Measurements from ENCODE around the gene ATG13.

Gene ATG13

DNA sequence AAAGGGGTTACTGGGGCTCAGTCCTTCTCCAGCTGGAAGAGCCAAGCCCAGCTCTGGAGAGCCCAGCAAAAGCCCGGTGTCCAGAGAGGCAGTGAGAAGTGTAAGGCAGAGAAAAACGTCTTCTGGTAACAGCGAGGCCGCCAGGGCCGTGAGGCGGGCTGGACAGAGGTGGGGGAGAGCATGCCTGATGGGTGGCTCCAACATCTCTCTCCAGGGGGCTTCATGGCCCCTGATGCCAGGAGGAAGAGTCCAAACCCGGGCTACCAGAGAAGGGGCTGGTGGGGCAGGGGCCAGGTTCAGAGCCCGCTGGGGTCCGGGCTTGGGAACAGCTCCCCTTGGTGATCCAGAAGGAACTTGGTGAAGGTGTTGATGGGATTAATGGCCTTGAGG is 61.4 kb downstream of the ATG13 start:
- Histone ChIP-seq H3K4me3 (ENCODE audit: low read length) (no peak overlapping the region), H3K4me1 (ENCODE audit: control insufficient read depth, low read length) (peaks cover 32% of the 10 kb centered on the region), H3K4me2 (ENCODE audit: low read length) (no peak overlapping the region), H3K9me2 (replicated peaks; ENCODE audit: control insufficient read depth, low read length) (no peaks in the 10 kb centered on the region), H3K9me3 (ENCODE audit: control insufficient read depth, insufficient read depth, low read length) (no peaks in the 10 kb centered on the region), H3K27ac (ENCODE audit: low read depth, low read length) (no peak overlapping the region), H3K79me2 (ENCODE audit: control insufficient read depth, low read length) (no peaks in the 10 kb centered on the region), H3K27me3 (ENCODE audit: control insufficient read depth, low read length) (no peaks in the 10 kb centered on the region), H3F3A (ENCODE audit: control insufficient read depth, insufficient read depth) (no peaks in the 10 kb centered on the region), H3K36me3 (ENCODE audit: control insufficient read depth, low read length) (peaks cover 39% of the 10 kb centered on the region), H4K20me1 (ENCODE audit: control insufficient read depth, insufficient read depth, low read depth, low read length) (no peaks in the 10 kb centered on the region)
- no peak for TF ChIP-seq CTCF (IDR thresholded peaks at IDR 0.05; ENCODE audit: low read depth, low read length, poor library complexity, severe bottlenecking)

DNA sequence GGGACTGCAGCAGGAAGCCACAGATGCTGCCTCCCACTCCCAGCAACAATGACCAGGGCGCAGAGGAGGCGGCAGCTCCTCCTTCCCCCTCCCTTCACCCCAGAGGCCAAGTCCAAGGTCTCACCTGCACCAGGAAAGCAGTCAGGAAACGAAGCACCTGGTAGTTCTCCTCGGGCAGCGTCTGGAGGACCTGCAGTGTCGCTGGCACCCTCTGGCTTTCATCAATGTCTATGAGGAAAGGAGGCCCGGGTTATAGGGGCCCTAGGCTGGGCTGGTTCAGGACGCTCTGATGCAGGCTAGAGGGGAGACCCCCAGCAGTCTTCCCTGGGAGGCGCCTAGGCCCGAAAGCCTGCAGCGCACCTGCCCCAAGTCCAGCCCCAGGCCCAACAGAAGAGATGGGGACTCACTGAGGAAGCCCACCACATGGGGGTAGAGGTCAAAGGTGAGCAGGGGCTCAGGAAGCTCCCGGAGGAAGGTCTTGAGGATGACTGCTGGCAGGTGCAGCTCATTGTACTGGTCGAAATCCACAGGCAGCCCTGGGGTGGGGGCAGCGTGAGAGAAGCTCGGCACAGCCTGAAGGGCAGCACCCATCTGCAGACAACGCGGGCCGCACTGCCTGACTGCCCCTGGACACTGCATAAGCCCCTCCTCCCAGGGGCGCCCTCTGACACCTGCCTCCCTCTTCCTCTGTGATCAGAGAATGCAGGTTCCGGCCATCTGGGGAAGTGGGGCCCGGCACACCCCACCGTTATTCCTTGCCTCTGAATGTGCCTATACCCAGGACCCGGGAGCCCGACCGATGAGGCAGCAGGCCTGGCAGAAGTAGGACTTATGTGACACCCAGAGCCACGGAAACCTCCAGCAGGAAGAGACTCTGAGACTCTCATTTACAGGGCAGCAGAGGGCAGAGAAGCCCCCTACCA is 62.1 kb downstream of the ATG13 start:
- no peak overlapping the region for H3K4me3 ChIP-seq (ENCODE audit: low read length)
- H3K9me3 ChIP-seq (ENCODE audit: control insufficient read depth, insufficient read depth, low read length), result no peaks in the 10 kb centered on the region
- no peak for TF ChIP-seq CTCF (IDR thresholded peaks at IDR 0.05; ENCODE audit: low read depth, low read length, poor library complexity, severe bottlenecking)
- TF ChIP-seq EZH2phosphoT487 (IDR thresholded peaks at IDR 0.05; ENCODE audit: borderline replicate concordance, low read length), result no peak
- no peaks in the 10 kb centered on the region for H3F3A ChIP-seq (ENCODE audit: control insufficient read depth, insufficient read depth)
- H3K4me2 ChIP-seq (ENCODE audit: low read length), result no peak overlapping the region
- peaks cover 37% of the 10 kb centered on the region for H3K36me3 ChIP-seq (ENCODE audit: control insufficient read depth, low read length)
- no peaks in the 10 kb centered on the region for H3K9me2 ChIP-seq (replicated peaks; ENCODE audit: control insufficient read depth, low read length)
- no peaks in the 10 kb centered on the region for H4K20me1 ChIP-seq (ENCODE audit: control insufficient read depth, insufficient read depth, low read depth, low read length)
- peaks cover 25% of the 10 kb centered on the region for H3K4me1 ChIP-seq (ENCODE audit: control insufficient read depth, low read length)
- no peaks in the 10 kb centered on the region for H3K79me2 ChIP-seq (ENCODE audit: control insufficient read depth, low read length)
- H3K27ac ChIP-seq (ENCODE audit: low read depth, low read length), result no peak overlapping the region
- no peaks in the 10 kb centered on the region for H3K27me3 ChIP-seq (ENCODE audit: control insufficient read depth, low read length)

GRCh38 chr11:46680164-46680760 is 62.9 kb downstream of the ATG13 start:
- no peak for TF ChIP-seq EZH2phosphoT487 (IDR thresholded peaks at IDR 0.05; ENCODE audit: borderline replicate concordance, low read length)
- no peak for TF ChIP-seq CTCF (IDR thresholded peaks at IDR 0.05; ENCODE audit: low read depth, low read length, poor library complexity, severe bottlenecking)
- H3K27ac ChIP-seq (ENCODE audit: low read depth, low read length), result no peak overlapping the region
- no peak overlapping the region for H3K4me3 ChIP-seq (ENCODE audit: low read length)
- H3K36me3 ChIP-seq (ENCODE audit: control insufficient read depth, low read length), result peaks cover 37% of the 10 kb centered on the region
- H3K79me2 ChIP-seq (ENCODE audit: control insufficient read depth, low read length), result no peaks in the 10 kb centered on the region
- no peaks in the 10 kb centered on the region for H3K9me3 ChIP-seq (ENCODE audit: control insufficient read depth, insufficient read depth, low read length)
- no peak overlapping the region for H3K4me2 ChIP-seq (ENCODE audit: low read length)
- no peaks in the 10 kb centered on the region for H3K9me2 ChIP-seq (replicated peaks; ENCODE audit: control insufficient read depth, low read length)
- no peaks in the 10 kb centered on the region for H4K20me1 ChIP-seq (ENCODE audit: control insufficient read depth, insufficient read depth, low read depth, low read length)
- no peaks in the 10 kb centered on the region for H3K27me3 ChIP-seq (ENCODE audit: control insufficient read depth, low read length)
- peaks cover 17% of the 10 kb centered on the region for H3K4me1 ChIP-seq (ENCODE audit: control insufficient read depth, low read length)
- no peaks in the 10 kb centered on the region for H3F3A ChIP-seq (ENCODE audit: control insufficient read depth, insufficient read depth)
